Suppressor macrophage treated with lipopolysaccharide for 1 hour (primary cell): ENCODE data around the gene ATG9B.
"Not testable (repeated sequence)": the region's sequence is repeated elsewhere in the genome, so short reads cannot be mapped to it uniquely, and the experiment has no call there.

Experiments used
- DNase-seq, 3 donors: peaks; one replicate each; pipeline ENCODE4 v3.0.0-alpha.2; 2020 to 2022

The ATG9B gene

DNA sequence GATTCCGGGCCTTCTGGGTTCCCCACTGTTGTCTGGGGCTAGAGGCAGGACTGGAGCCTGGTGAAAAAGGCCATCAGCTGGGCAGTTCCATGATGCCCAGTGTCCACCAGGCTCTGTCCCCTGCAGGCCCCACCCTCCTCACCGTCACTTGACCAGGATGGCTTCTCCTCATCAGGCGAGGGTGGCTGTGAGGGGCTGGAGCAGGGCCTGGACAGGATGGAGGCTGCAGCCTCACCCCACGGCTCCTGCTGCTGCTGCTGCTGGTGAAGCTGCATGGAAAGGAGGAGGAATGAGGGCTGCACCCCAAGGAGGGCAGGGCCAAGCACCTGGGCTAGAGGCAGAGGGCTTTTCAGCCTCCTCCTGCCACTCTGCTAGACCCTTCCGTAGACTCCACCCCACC lies 8.3 kb downstream of the ATG9B start:
- DNase-seq: no peak

DNA sequence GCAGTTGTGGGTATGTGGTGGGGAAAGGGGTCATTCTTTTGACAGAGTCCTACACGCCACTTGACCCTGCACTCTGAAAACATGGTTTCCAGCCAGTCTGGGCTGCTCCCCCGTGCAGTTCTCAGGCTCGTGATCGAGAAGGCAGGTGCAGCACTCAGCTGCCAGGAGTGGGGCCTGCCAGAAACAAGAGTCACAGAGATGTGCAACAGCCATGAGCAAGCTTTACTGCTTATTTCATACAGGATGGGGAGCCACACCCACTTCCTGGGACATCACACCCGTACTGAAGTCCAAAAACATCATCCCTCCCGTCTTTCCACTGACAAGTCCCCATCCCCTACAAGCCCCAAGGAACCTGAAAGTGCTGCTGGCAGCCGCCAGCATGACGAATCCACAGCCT lies 9.3 kb downstream of the ATG9B start:
- DNase-seq: peak in 1 of 3 donors; percentile 19

DNA sequence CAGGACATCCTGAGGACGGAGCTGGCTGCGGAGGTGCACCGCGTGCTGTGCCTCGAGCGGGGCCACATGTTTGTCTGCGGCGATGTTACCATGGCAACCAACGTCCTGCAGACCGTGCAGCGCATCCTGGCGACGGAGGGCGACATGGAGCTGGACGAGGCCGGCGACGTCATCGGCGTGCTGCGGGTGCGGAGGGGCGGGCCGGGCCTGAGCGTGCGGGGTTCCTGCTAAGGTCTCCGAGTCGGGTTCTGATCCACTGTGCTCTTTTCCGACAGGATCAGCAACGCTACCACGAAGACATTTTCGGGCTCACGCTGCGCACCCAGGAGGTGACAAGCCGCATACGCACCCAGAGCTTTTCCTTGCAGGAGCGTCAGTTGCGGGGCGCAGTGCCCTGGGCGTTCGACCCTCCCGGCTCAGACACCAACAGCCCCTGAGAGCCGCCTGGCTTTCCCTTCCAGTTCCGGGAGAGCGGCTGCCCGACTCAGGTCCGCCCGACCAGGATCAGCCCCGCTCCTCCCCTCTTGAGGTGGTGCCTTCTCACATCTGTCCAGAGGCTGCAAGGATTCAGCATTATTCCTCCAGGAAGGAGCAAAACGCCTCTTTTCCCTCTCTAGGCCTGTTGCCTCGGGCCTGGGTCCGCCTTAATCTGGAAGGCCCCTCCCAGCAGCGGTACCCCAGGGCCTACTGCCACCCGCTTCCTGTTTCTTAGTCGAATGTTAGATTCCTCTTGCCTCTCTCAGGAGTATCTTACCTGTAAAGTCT lies 10.4 kb downstream of the ATG9B start:
- DNase-seq: peak; percentile 66 to 76 (median 69)

DNA sequence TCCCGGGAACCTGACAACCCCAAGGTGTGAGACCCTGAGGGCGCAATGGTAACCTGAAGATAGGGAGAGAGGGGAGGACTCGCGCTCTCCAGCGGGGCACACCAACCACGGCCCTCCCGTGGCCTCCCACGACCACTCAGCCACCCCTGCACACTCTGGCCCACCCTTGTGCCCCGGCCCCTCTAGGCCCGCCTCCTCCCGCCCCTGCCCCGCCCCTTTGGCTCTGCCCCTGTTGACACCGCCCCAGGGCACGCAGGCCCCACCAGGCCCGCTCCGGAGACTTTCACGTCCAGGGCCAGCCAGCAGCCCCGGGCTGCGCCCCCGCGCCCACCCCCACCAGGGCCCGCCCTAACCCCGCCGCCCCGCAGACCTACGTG lies 10.9 kb downstream of the ATG9B start:
- no peak for DNase-seq

DNA sequence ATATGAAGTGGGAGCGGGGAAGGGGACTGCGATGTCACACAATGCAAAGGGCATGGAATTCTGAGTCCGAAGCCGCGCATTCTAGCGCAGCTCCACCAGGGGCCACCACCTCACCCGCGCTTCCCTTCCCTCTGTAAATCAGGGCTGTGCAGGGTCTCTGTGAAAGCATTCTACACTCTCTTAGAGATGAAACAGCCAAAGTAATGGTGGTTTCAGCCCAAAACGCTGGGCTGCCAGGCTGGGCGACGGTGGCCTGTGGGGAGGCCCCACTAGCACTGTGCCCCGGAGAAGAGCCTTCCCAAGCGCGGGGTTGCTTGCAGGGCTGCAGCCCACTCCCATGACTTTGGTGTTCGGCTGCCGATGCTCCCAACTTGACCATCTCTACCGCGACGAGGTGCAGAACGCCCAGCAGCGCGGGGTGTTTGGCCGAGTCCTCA lies 11.4 kb downstream of the ATG9B start:
- peak in 2 of 3 donors; percentile 59 to 65 for DNase-seq

DNA sequence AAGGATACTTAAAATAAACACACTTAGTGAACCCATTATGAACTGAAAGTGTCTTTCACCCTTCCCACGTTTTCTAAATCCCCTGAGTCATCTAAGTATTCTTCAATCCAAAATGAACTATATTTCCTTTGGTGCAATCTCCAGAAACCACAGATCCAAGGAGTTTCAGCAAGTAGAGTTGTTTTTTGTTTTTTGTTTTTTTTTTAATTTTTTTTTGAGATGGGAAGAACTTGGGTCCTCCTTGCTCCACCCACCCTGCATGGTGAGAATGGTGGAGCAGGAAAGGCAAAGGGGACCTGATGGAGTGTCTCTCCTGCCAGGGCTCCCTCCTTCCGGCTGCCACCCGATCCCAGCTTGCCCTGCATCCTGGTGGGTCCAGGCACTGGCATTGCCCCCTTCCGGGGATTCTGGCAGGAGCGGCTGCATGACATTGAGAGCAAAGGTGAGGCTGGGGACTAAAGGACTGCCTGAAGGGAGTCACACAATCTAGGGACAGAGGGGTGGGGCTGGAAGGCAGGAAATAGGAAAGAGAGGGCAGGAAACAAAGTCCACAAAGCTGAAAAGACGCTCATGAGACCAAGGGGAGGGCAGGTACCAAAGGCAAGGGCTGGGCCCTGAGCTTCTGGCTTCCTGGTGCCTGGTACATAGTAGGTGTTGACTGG lies 12.1 kb downstream of the ATG9B start:
- no peak for DNase-seq

DNA sequence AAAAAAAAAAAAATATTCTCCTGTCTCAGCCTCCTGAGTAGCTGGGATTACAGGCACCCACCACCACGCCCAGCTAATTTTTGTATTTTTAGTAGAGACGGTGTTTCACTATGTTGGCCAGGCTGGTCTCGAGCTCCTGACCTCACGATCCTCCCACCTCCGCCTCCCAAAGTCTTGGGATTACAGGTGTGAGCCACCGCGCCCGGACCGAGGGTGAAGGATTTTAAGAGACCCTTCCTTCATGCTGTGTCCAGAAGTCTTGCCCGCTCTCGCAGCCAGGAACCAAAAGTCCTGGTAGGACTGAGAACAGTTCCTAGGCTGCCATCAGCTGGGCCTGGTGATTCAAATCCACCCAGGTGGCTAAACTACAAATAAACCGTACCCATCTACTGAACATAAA lies 12.7 kb downstream of the ATG9B start:
- not testable (repeated sequence) for DNase-seq

DNA sequence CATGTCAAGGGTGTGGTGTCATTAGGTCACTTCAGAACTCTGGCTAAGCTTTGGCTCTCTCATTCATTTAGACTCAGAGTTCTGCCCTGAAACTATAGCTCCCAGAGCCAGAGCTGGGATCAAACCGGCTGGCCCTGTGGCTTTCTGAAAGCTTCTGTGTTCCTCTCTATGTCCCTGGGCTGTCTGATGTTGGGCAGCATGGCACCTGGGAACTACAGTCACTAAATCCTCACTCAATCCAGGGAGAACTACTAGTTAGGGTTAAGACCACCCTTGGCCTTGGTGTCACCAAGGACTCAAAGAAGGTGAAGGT lies 13.2 kb downstream of the ATG9B start:
- peak in 2 of 3 donors; percentile 27 to 32 for DNase-seq

DNA sequence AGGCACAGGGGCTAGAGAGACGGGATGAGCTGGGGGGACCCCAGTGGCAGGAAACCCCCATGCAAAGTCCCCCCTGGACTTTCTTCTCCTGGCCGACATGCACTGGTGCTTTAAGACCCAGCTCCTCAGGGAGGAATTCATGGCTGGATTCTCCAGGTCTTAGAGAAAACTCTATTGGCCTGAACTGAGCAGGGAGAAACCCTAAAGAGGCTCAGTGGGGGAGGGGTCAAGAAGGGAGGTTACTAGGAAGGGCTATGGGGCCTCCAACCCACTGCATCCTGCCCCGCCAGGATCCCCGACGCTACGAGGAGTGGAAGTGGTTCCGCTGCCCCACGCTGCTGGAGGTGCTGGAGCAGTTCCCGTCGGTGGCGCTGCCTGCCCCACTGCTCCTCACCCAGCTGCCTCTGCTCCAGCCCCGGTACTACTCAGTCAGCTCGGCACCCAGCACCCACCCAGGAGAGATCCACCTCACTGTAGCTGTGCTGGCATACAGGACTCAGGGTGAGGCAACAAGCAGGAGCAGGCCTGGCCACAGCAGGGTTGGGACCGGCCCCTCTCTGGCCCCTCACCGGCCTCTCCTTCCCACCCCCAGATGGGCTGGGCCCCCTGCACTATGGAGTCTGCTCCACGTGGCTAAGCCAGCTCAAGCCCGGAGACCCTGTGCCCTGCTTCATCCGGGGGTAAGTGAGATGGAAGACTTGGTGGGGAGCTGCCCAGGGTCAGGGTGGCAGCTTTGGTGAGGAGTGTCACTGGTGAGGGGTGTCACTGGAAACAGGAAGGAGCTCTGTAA lies 13.8 kb downstream of the ATG9B start:
- peak in 2 of 3 donors; percentile 34 to 46 for DNase-seq

DNA sequence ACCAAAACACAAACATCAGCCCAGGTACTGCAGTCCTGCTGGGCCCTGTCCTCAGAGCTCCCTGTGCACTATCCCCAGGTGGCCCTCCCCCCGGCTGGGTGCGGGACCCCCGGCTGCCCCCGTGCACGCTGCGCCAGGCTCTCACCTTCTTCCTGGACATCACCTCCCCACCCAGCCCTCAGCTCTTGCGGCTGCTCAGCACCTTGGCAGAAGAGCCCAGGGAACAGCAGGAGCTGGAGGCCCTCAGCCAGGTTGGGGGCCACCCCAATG lies 14.3 kb downstream of the ATG9B start:
- DNase-seq: no peak

DNA sequence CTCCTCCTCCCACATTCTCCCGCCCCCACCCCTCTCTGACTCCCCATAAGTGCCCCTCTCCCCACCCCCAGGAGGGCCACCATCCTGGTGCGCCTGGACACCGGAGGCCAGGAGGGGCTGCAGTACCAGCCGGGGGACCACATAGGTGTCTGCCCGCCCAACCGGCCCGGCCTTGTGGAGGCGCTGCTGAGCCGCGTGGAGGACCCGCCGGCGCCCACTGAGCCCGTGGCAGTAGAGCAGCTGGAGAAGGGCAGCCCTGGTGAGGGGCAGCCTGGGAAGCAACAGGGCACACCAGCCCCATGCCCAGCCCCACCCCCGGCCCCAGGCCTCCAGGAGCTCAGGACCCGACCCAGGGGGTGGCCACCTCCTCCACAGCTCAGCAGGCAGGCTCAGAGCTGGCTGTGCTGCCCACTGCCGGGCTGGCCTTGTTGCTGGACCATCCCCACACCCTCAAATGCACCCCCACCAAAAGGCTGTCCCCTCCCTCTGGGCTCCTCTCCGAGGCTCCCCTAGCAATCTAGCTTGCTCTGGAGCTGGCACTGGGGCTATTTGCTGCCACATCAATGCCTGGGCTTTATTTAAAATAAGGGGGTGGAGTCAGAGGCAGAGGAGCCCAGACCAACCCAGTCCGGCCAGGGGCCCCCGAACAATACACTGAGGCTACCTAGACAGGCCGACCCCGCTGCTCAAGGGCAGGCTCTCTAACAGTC lies 14.8 kb downstream of the ATG9B start:
- DNase-seq: no peak

DNA sequence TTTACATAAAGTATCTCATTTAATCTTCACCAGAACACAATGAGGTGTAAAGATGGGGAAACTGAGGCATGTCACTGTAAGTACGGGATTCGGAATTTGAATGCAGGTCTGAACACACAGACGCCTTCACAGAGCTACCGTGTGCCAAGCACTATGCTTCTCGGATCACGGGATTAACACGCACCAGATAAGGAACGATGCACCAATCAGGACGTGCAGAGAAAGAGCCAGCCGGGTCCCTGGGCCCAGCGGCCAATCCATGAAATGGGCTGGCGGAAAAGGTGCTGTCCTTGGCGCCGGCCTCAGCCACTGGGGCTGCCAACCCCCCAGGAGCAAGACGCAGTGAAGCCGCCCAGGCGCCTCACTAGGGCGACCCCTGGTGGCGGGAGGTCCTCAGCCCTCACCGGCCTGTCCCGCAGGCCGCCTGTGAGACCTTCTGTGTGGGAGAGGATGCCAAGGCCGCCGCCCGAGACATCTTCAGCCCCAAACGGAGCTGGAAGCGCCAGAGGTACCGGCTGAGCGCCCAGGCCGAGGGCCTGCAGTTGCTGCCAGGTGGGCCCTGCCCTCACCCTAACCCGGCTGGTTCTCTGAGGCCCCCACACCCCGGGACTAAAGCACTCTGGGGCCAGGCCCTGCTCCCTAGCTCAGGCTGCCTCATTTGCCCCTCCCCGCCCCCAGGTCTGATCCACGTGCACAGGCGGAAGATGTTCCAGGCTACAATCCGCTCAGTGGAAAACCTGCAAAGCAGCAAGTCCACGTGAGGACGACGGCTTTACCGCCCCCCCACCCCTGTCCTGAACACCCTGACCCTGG lies 15.6 kb downstream of the ATG9B start:
- DNase-seq: peak; percentile 53 to 86 (median 63)

DNA sequence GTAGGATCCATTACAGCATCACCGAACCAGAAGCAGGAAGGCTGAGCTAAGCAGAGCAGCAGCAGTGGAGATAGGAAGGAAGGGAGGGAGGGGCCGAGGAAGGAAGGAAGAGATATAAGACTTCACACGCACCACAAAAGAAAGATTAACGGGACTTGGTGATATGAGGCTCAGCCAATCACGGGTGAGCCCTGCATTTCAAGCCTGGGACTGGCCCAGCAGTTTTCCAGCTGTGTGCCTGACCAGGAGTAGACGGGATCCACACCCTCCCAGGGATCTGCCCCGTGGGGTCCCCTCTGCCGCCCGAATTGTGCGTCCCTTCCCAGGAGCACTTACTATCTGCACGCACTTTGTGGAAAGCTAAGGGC lies 16.2 kb downstream of the ATG9B start:
- DNase-seq: no peak

DNA sequence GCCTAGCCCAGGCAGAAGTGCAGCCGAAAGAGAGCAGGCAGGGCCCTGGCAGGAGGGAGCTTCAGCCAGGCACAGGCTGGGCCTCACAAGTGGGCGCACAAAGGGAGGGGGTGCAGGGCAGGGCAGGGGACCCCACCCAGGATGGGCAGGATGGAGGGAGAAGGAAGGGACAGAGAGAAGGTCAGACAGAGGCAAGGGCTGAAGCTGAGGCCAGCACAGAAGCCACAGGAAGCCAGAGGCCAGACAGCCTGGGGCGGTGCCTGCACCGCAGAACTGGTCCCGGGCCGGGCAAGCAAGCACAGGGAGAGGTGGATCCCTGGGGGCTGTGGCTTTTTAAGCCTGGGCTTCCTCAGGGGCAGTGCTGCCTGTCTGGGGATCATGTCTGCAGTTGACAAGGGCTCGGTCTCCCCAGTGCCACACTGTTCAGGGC lies 16.8 kb downstream of the ATG9B start:
- DNase-seq: no peak

DNA sequence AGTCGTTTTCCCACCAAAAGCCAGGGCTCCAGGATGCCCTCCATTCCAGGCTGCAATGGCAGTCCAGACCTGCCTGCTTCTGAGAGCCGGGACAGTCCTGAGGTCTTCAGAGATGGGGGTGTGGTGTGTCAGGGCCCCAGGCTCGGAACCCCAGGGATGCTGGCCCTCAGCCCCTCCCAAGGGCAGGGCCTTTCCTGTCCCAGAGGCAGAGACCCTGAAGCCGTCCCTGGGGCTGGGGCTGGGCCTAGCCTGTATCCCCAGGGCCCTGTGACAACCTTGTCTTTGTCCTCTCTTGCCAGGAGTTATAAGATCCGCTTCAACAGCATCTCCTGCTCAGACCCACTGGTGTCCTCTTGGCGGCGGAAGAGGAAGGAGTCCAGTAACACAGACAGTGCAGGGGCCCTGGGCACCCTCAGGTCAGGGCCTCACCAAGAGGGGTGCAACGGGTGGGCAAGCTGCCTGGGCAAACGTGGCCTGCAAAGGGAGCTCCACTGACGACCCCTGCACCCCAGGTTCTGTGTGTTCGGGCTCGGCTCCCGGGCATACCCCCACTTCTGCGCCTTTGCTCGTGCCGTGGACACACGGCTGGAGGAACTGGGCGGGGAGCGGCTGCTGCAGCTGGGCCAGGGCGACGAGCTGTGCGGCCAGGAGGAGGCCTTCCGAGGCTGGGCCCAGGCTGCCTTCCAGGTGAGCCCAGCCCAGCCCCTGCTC lies 17.5 kb downstream of the ATG9B start:
- no peak for DNase-seq

DNA sequence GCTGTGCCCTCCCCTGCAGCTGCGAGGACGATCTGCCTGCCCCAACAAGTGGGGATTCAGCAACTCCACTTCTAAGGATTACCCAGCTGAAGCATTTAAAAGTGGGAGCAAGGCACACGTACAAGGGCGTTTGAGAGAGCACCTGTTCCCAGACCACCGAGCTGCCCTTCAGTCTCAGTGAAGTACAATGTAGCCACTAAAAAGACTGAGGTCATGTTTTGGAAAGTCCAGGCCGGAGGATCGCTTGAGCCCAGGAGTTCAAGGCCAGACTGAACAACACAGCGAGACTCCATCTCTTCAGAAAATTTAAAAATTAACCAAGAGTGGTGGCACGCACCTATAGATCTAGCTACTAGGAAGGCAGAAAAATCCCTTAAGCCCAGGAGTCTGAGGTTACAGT lies 18.7 kb downstream of the ATG9B start:
- no peak for DNase-seq

DNA sequence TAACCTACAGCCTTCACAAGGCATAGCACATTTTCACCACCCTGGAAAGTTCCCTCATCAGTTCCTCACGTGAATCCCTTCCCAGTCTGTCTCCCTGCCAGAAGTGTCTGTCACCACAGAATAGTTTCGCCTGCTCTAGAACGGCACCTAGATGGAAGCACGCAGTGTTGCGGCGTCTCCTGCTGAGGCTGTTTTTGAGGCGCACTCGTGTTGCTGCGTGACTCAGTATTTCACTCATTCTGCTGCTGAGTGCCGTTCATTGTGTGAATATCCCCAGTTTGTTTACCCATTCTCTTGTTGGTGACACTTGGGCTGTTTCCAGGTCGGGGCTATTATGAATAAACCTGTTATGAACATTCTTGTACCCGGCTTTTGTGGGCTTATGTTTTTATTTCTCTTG lies 20.7 kb downstream of the ATG9B start:
- no peak for DNase-seq

DNA sequence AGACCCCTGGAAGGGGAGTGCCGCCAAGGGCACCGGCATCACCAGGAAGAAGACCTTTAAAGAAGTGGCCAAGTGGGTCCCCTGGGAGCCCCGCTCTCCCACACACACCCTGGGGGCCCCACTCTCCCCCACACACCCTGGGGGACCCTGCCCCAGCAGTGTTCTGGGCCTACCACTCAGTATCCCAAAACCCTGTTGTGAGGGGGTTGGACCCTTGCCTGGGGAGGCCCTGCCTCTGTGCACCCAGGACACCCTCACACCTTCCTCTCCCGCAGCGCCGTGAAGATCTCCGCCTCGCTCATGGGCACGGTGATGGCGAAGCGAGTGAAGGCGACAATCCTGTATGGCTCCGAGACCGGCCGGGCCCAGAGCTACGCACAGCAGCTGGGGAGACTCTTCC lies 22.7 kb downstream of the ATG9B start:
- DNase-seq: no peak

DNA sequence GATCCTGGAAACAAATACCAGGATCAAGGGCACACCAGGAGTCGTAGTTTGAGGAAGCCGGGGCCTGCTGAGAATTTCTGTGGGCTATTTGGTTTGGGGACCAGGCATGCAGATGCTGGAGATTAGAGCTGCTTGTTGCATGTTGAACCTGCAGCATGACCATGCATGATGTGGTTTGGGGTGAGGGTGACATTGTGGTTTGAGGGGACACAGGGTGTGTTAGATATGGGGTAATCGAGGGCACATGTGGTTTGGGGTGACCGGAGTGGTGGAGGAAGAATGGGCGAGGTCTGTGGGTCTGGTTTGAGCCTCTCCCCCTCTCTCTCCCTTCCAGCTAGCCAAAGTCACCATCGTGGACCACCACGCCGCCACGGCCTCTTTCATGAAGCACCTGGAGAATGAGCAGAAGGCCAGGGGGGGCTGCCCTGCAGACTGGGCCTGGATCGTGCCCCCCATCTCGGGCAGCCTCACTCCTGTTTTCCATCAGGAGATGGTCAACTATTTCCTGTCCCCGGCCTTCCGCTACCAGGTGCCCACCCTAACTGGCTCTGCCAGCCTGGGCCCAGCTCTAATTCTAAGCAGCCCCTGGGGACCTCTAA lies 23.3 kb downstream of the ATG9B start:
- DNase-seq: no peak

DNA sequence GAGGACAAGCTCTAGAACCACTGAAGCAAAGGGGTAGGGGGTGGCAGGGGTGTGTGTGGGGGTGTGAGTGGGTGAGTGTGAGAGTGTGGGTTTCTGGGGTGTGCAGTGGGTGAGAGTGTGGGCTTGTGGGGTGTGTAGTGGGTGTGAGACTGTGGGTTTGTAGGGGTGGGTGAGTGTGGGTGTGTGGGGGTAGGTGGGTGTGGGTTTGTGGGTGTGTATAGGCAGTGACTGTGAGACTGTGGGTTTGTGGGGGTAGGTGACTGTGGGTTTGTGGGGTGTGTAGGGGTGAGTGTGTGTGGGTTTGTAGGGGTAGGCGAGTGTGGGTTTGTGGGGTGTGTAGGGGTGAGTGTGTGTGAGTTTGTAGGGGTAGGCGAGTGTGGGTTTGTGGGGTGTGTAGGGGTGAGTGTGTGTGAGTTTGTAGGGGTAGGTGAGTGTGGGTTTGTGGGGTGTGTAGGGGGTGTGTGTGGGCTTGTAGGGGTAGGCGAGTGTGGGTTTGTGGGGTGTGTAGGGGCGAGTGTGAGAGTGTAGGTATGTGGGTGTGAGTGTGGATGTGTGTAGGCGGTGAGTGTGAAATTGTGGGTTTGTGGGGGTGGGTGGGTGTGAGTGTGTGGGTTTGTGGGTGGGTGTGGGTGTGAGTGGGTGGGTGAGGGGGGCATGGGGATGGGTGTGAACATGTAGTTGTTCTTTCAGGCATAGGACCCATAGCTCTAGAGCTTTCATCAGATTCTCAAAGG lies 24.6 kb downstream of the ATG9B start:
- no peak for DNase-seq

DNA sequence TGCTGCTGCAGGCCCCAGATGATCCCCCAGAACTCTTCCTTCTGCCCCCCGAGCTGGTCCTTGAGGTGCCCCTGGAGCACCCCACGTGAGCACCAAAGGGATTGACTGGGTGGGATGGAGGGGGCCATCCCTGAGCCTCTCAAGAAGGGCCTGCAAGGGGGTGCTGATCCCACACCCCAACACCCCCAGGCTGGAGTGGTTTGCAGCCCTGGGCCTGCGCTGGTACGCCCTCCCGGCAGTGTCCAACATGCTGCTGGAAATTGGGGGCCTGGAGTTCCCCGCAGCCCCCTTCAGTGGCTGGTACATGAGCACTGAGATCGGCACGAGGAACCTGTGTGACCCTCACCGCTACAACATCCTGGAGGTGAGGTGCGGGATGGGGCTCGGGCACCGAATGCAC lies 25.3 kb downstream of the ATG9B start:
- no peak for DNase-seq
